Spleen (tissue), 11 donors: Measurements from ENCODE around the gene RUBCNL. TPM values are rescaled to one million over a fixed set of nuclear protein-coding genes. Genes with fewer than 3 reads are reported as not detected.
A peak's percentile ranks its signal among the peaks of the same experiment; 100 is the strongest.

Source experiments
- DNase-seq: peaks from one replicate; pipeline ENCODE4 v3.0.0-alpha.2; 2020
- H3K27ac ChIP-seq, 8 donors: fragments of 200-600 bp; sonication (generic) in 7 of 8; 1 replicate in 4 of 8; 2 replicates in 4 of 8; pipeline versions ENCODE4 v1.5.0 to v1.8.0; 2016 to 2021; ENCODE audit warnings: inconsistent platforms in 4 of 8, mild to moderate bottlenecking in 4 of 8, moderate library complexity in 1 of 8
- H3K27me3 ChIP-seq, 7 donors: fragments of 200-600 bp; sonication (generic) in 6 of 7; replicated peaks in 1 of 7; 1 replicate in 4 of 7; 2 replicates in 3 of 7; pipeline versions ENCODE4 v1.5.0 to v1.8.0; 2016 to 2021; ENCODE audit warnings: inconsistent platforms in 3 of 7, mild to moderate bottlenecking in 1 of 7
- H3K36me3 ChIP-seq, 6 donors: fragments of 200-600 bp; sonication (generic) in 5 of 6; 1 replicate in 4 of 6; 2 replicates in 2 of 6; pipeline versions ENCODE4 v1.5.0 to v1.8.0; 2016 to 2021; ENCODE audit warnings: inconsistent platforms in 2 of 6
- H3K4me1 ChIP-seq, 6 donors: fragments of 200-600 bp; sonication (generic) in 5 of 6; 1 replicate in 3 of 6; 2 replicates in 3 of 6; pipeline versions ENCODE4 v1.5.0 to v1.8.0; 2016 to 2021; ENCODE audit warnings: inconsistent platforms in 3 of 6
- H3K4me3 ChIP-seq, 8 donors: fragments of 200-600 bp; sonication (generic) in 7 of 8; 1 replicate in 4 of 8; 2 replicates in 4 of 8; pipeline versions ENCODE4 v1.5.0 to v1.8.0; 2016 to 2021; ENCODE audit warnings: inconsistent platforms in 4 of 8, mild to moderate bottlenecking in 4 of 8, moderate library complexity in 2 of 8
- H3K9me3 ChIP-seq, 8 donors: fragments of 200-600 bp; sonication (generic) in 7 of 8; 1 replicate in 4 of 8; 2 replicates in 4 of 8; pipeline versions ENCODE4 v1.5.0 to v1.8.0; 2016 to 2021; ENCODE audit warnings: inconsistent platforms in 4 of 8
- POLR2A ChIP-seq, 3 donors: fragments of 450-650 bp; IDR thresholded peaks; one replicate each; pipeline ENCODE4 v1.5.1; 2017; ENCODE audit warnings: antibody characterized with exemption in 3 of 3, mild to moderate bottlenecking in 1 of 3
- POLR2AphosphoS5 ChIP-seq, 3 donors: sonication (generic); formaldehyde crosslinking; IDR thresholded peaks; one replicate each; pipeline ENCODE4 v1.5.1; 2017; ENCODE audit warnings: antibody characterized with exemption in 3 of 3
- WGBS, 5 donors: extraction: QIAGEN DNeasy Blood & Tissue Kit in 3 of 5; methylation state at CpG; one replicate each; pipeline versions ENCODE4 v1.1.5 to v1.1.7; 2013 to 2018; 5-methylcytosine and 5-hydroxymethylcytosine counted together
- intact Hi-C: fragments of 100-400 bp; cut with DNase I; formaldehyde crosslinking; loops from one replicate; pipeline ENCODE4 v1.15.0; 2023; ENCODE audit warnings: low total_unique reads
- polyA plus RNA-seq, 3 donors: library from polyadenylated mRNA; stranded (reverse); fragments of 200-250 nt; gene quantifications; one replicate each; pipeline ENCODE4 v1.2.1, GENCODE V29; 2013
- total RNA-seq, 7 donors: library from RNA; depleted of rRNA in 3 of 7; stranded (reverse); fragments of >200 nt in 3 of 7; fragmentation: NEBNext Ultra II Directional in 4 of 7; extraction: Animal tissue kit (Norgen Biotek cat#: 25700) in 4 of 7; gene quantifications; one replicate each; pipeline versions ENCODE4 v1.1.0 to v1.2.1, GENCODE V29; 2016 to 2021
- TF ChIP-seq, protein P1 (sequence below), 11 experiments: fragments of 200-600 bp in 7 of 11; fragments of 450-650 bp in 4 of 11; sonication (generic) in 4 of 11; IDR thresholded peaks in 8 of 11; conservative IDR thresholded peaks in 3 of 11; 1 replicate in 7 of 11; 2 replicates in 4 of 11; pipeline versions ENCODE4 v1.4.0 to v1.8.0; 2016 to 2021; ENCODE audit warnings: antibody characterized with exemption in 11 of 11, inconsistent platforms in 4 of 11, mild to moderate bottlenecking in 1 of 11
- donor health status: healthy with polysubstance abuse.
- donor health status: DM: no; HTN: no; CAD: no; lungs with moderate emphysema.
- donor health status: DM: no; HTN: no; CAD: no.
- donor health status: Bipolar disorder and iron deficiency.
- donor health status: healthy.
- donor health status: DM: no; HTN: no; CAD: no.
- donor health status: DM: yes; HTN: yes; CAD: no.

RUBCNL gene
- total and polyA plus RNA-seq, 10 donors, result 28.9 to 77.2 (median 48.4) TPM

- peaks cover 0 to 34% (median 9%) of the 10 kb centered on the region in 6 donors for H3K36me3 ChIP-seq
- WGBS, 5 donors, result 31 to 50% (median 43%) methylated on average over 10 of the region's 10 CpGs
- H3K4me3 ChIP-seq, result no peak overlapping the region
- H3K27me3 ChIP-seq, result no peaks in the 10 kb centered on the region
- peak overlapping the region; percentile 2 to 83 (median 62) for H3K27ac ChIP-seq
- H3K9me3 ChIP-seq, result peaks cover 0 to 10% (median 7%) of the 10 kb centered on the region in 8 donors
- H3K4me1 ChIP-seq, result peaks cover 0 to 70% (median 41%) of the 10 kb centered on the region in 6 donors
- intact Hi-C loops, result no loop called here
- TF ChIP-seq POLR2A (IDR thresholded peaks at IDR 0.05) (no peak), POLR2AphosphoS5 (IDR thresholded peaks at IDR 0.05) (peak in 1 of 3 donors; percentile 45)
- TF ChIP-seq, protein P1, sequence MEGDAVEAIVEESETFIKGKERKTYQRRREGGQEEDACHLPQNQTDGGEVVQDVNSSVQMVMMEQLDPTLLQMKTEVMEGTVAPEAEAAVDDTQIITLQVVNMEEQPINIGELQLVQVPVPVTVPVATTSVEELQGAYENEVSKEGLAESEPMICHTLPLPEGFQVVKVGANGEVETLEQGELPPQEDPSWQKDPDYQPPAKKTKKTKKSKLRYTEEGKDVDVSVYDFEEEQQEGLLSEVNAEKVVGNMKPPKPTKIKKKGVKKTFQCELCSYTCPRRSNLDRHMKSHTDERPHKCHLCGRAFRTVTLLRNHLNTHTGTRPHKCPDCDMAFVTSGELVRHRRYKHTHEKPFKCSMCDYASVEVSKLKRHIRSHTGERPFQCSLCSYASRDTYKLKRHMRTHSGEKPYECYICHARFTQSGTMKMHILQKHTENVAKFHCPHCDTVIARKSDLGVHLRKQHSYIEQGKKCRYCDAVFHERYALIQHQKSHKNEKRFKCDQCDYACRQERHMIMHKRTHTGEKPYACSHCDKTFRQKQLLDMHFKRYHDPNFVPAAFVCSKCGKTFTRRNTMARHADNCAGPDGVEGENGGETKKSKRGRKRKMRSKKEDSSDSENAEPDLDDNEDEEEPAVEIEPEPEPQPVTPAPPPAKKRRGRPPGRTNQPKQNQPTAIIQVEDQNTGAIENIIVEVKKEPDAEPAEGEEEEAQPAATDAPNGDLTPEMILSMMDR (IDR thresholded peaks at IDR 0.05 in 8 of 11, conservative IDR thresholded peaks at IDR 0.05 in 3 of 11), result no peak
- DNase-seq, result no peak
Measured at GRCh38 chr13:46339035-46339666, 47.9 kb downstream of the RUBCNL start.

GRCh38 chr13:46337700-46338099 lies 49.4 kb downstream of the RUBCNL start:
- Histone ChIP-seq H3K27ac (peak overlapping the region in 1 of 8 donors; percentile 83), H3K4me3 (no peak overlapping the region), H3K9me3 (peaks cover 0 to 10% (median 7%) of the 10 kb centered on the region in 8 donors), H3K27me3 (no peaks in the 10 kb centered on the region), H3K36me3 (peaks cover 0 to 20% (median 0%) of the 10 kb centered on the region in 6 donors), H3K4me1 (peaks cover 0 to 70% (median 44%) of the 10 kb centered on the region in 6 donors)
- 84 to 95% (median 91%) methylated on average over 3 of the region's 3 CpGs for WGBS, 5 donors
- TF ChIP-seq POLR2AphosphoS5 (IDR thresholded peaks at IDR 0.05) (no peak), POLR2A (IDR thresholded peaks at IDR 0.05) (no peak)
- TF ChIP-seq, protein P1 (IDR thresholded peaks at IDR 0.05 in 8 of 11, conservative IDR thresholded peaks at IDR 0.05 in 3 of 11), result no peak
- intact Hi-C loops, result no loop called here
- no peak for DNase-seq

GRCh38 chr13:46334035-46334822 lies 52.8 kb downstream of the RUBCNL start:
- WGBS, 5 donors, result 61 to 73% (median 73%) methylated on average over 10 of the region's 10 CpGs
- Histone ChIP-seq H3K36me3 (no peaks in the 10 kb centered on the region), H3K4me1 (peaks cover 0 to 35% (median 16%) of the 10 kb centered on the region in 6 donors), H3K27me3 (no peaks in the 10 kb centered on the region), H3K9me3 (peaks cover 0 to 10% (median 7%) of the 10 kb centered on the region in 8 donors), H3K4me3 (no peak overlapping the region), H3K27ac (peak overlapping the region in 1 of 8 donors; percentile 19)
- TF ChIP-seq POLR2A (IDR thresholded peaks at IDR 0.05) (no peak), POLR2AphosphoS5 (IDR thresholded peaks at IDR 0.05) (no peak)
- TF ChIP-seq, protein P1 (IDR thresholded peaks at IDR 0.05 in 8 of 11, conservative IDR thresholded peaks at IDR 0.05 in 3 of 11), result no peak
- intact Hi-C loops, result no loop called here
- no peak for DNase-seq

DNA sequence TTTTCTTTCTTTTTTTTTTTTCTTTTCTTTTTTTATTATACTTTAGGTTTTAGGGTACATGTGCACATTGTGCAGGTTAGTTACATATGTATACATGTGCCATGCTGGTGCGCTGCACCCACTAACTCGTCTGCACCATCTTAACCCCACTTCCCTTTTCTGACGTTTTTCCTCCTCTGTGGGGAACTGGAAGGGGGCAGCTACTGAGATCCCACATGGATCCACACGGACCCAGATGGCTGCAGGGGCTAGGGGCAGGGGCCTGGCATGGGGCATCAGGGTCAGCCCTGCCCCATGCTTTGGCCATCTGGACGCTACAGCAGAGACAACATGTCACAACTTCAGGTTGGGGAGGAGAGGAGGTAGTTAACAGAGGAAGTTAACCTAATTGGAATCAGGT lies 54.3 kb downstream of the RUBCNL start:
- Histone ChIP-seq H3K36me3 (no peaks in the 10 kb centered on the region), H3K27me3 (no peaks in the 10 kb centered on the region), H3K9me3 (peaks cover 0 to 10% (median 7%) of the 10 kb centered on the region in 8 donors), H3K27ac (peak overlapping the region in 1 of 8 donors; percentile 11), H3K4me1 (peaks cover 0 to 21% (median 2%) of the 10 kb centered on the region in 6 donors), H3K4me3 (no peak overlapping the region)
- TF ChIP-seq POLR2A (IDR thresholded peaks at IDR 0.05) (no peak), POLR2AphosphoS5 (IDR thresholded peaks at IDR 0.05) (peak in 1 of 3 donors; percentile 46)
- intact Hi-C loops, result no loop called here
- no peak for DNase-seq
- WGBS, 5 donors, result 40 to 61% (median 49%) methylated on average over 5 of the region's 5 CpGs
